HepG2 (cell line): ENCODE data around the gene UBAP2L. TPM values are rescaled to one million over a fixed set of nuclear protein-coding genes. Genes with fewer than 3 reads are reported as not detected.

Experiments
- CREM ChIP-seq, 2 experiments: sonication (generic) in 1 of 2; formaldehyde crosslinking in 1 of 2; IDR thresholded peaks; 2 replicates each; pipeline versions ENCODE4 v1.4.0 to v1.6.1; 2016 to 2020; ENCODE audit warnings: antibody characterized with exemption in 1 of 2, mild to moderate bottlenecking in 1 of 2, missing genetic modification reagents in 1 of 2
- DNMT1 ChIP-seq: sonication (generic); formaldehyde crosslinking; IDR thresholded peaks from 2 replicates; pipeline ENCODE4 v1.5.1; 2020; ENCODE audit warnings: mild to moderate bottlenecking, missing genetic modification reagents
- ETV5 ChIP-seq: IDR thresholded peaks from 2 replicates; pipeline ENCODE4 v1.6.1; 2018; ENCODE audit warnings: missing biosample characterization, missing genetic modification reagents, inconsistent platforms, borderline replicate concordance
- HHEX ChIP-seq: IDR thresholded peaks from 2 replicates; pipeline ENCODE4 v1.6.1; 2016; ENCODE audit warnings: control low read depth
- MIER2 ChIP-seq: IDR thresholded peaks from 2 replicates; pipeline ENCODE4 v1.6.1; 2016; ENCODE audit warnings: missing biosample characterization, missing genetic modification reagents
- NR2C2 ChIP-seq: sonication (generic); formaldehyde crosslinking; IDR thresholded peaks from 2 replicates; pipeline ENCODE4 v1.4.0; 2020; ENCODE audit warnings: missing genetic modification reagents, mild to moderate bottlenecking, moderate library complexity, borderline replicate concordance
- PLSCR1 ChIP-seq: sonication (generic); formaldehyde crosslinking; IDR thresholded peaks from 2 replicates; pipeline ENCODE4 v1.5.0; 2020; ENCODE audit warnings: missing genetic modification reagents, mild to moderate bottlenecking, borderline replicate concordance
- PPARG ChIP-seq: conservative IDR thresholded peaks from 2 replicates; pipeline ENCODE4 v1.6.1; 2016; ENCODE audit warnings: missing biosample characterization, missing genetic modification reagents
- RFXANK ChIP-seq: IDR thresholded peaks from 2 replicates; pipeline ENCODE4 v1.6.1; 2016
- TFDP1 ChIP-seq: IDR thresholded peaks from 2 replicates; pipeline ENCODE4 v1.6.1; 2016; ENCODE audit warnings: missing compliant biosample characterization, missing genetic modification reagents, borderline replicate concordance
- XBP1 ChIP-seq: sonication (generic); formaldehyde crosslinking; IDR thresholded peaks from 2 replicates; pipeline ENCODE4 v1.5.0; 2020; ENCODE audit warnings: missing genetic modification reagents
- ZBED4 ChIP-seq: sonication (generic); formaldehyde crosslinking; IDR thresholded peaks from 2 replicates; pipeline ENCODE4 v1.4.0; 2020; ENCODE audit warnings: missing genetic modification reagents, borderline replicate concordance
- ZNF432 ChIP-seq: sonication (generic); formaldehyde crosslinking; IDR thresholded peaks from 2 replicates; pipeline ENCODE4 v1.5.0; 2020; ENCODE audit warnings: missing genetic modification reagents, mild to moderate bottlenecking, borderline replicate concordance
- ZNF660 ChIP-seq: sonication (generic); formaldehyde crosslinking; IDR thresholded peaks from 2 replicates; pipeline ENCODE4 v1.5.1; 2020; ENCODE audit warnings: mild to moderate bottlenecking, low read depth, missing genetic modification reagents, borderline replicate concordance
- ZNF780A ChIP-seq: sonication (generic); formaldehyde crosslinking; IDR thresholded peaks from 2 replicates; pipeline ENCODE4 v1.8.0; 2022; ENCODE audit warnings: mild to moderate bottlenecking, missing genetic modification reagents, moderate library complexity
- polyA plus RNA-seq, 8 experiments: library from polyadenylated mRNA; depleted of rRNA in 3 of 8; stranded (reverse) in 7 of 8; unstranded in 1 of 8; fragments of >200 nt; fragmentation: Illumina TruSeq in 4 of 8; extraction: Trizol in 4 of 8; gene quantifications; 2 replicates each; pipeline versions ENCODE4 v1.2.1 to v1.2.3, GENCODE V29; 2011 to 2016; ENCODE audit warnings: low read depth in 4 of 8, missing spikeins in 1 of 8, mixed read lengths in 1 of 8; ENCODE audit not compliant: insufficient read depth in 1 of 8
- total RNA-seq, 5 experiments: library from RNA; depleted of rRNA; stranded (reverse); fragments of >200 nt; fragmentation: Illumina TruSeq; extraction: Trizol; gene quantifications; 2 replicates each; pipeline ENCODE4 v1.2.3, GENCODE V29; 2016; ENCODE audit warnings: low read depth in 1 of 5
- TF ChIP-seq, protein P1 (sequence below): sonication (generic); formaldehyde crosslinking; IDR thresholded peaks from 2 replicates; pipeline ENCODE4 v1.5.0; 2020; ENCODE audit warnings: mild to moderate bottlenecking, missing genetic modification reagents
- TF ChIP-seq, protein P2 (sequence below): sonication (generic); formaldehyde crosslinking; IDR thresholded peaks from 2 replicates; pipeline ENCODE4 v1.4.0; 2020; ENCODE audit warnings: missing genetic modification reagents
- TF ChIP-seq, protein P3 (sequence below): IDR thresholded peaks from 2 replicates; pipeline ENCODE4 v1.6.1; 2012; ENCODE audit warnings: low read depth, low read length, improper control_type of control experiment

The UBAP2L gene
- total and polyA plus RNA-seq, 2 of the 13 experiments (the other 11 are each of a cell fraction or from before 2014, with no cell fraction given): 74.2 to 159 TPM

DNA sequence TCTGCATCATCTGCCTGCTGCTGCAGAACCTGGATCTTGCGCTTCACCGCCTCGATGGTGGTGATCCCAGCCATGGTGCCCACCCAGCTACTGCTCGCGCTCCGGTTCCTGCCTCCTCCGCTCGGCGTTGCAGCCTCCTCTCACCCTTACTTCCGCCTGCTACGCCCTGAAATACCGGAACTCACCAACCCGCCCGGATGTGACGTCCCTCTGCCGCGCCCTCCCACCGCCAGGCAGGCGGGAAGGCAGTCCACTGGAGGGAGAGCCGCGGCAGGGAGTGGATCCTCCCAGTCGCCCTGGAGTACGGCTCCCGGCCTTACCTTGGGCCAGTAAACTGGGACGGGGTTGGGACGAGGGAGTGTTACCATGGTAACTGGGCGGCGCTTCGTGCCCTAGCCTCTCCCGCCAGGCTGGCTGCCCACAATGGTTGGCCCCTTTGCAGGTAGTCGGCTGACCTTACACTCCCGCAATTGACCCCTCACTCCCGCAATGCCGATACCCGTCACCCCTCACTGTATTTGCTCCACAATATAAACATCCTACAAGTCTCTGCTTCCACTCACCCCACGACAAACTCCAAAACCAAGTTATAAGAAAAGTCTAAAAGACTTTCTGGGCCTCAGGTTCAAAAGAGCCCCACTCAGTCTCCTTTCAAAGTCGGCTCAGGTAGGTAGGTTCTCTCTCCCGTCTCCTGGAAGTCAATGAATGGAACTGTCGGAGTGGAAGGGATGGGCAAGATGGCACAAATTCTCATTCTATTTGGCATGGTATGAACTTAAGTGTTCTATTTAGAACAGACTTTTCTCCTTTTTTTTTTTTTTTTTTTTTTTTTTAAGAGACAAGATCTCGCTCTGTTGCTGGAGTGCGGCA lies 37.5 kb upstream of the UBAP2L start (continued):
- peak; percentile 100 for TF ChIP-seq TFDP1
- peak; percentile 55; the same call in 1 of the 2 replicates for TF ChIP-seq PPARG (CRISPR knock-in tag)
- TF ChIP-seq, protein P1, sequence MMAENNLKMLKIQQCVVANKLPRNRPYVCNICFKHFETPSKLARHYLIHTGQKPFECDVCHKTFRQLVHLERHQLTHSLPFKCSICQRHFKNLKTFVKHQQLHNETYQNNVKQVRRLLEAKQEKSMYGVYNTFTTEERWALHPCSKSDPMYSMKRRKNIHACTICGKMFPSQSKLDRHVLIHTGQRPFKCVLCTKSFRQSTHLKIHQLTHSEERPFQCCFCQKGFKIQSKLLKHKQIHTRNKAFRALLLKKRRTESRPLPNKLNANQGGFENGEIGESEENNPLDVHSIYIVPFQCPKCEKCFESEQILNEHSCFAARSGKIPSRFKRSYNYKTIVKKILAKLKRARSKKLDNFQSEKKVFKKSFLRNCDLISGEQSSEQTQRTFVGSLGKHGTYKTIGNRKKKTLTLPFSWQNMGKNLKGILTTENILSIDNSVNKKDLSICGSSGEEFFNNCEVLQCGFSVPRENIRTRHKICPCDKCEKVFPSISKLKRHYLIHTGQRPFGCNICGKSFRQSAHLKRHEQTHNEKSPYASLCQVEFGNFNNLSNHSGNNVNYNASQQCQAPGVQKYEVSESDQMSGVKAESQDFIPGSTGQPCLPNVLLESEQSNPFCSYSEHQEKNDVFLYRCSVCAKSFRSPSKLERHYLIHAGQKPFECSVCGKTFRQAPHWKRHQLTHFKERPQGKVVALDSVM: peak; percentile 55; the same call in 1 of the 2 replicates
- no peak for TF ChIP-seq XBP1 (CRISPR knock-in tag)
- TF ChIP-seq DNMT1 (CRISPR knock-in tag): no peak
- TF ChIP-seq ZNF780A (CRISPR knock-in tag): peak; percentile 73; the same call in 1 of the 2 replicates
- peak; percentile 84 for TF ChIP-seq ZBED4 (CRISPR knock-in tag)
- TF ChIP-seq RFXANK (CRISPR knock-in tag): 0 out of 2 replicates have a peak, but pooled peaks have one; percentile 64
- no peak for TF ChIP-seq HHEX (CRISPR knock-in tag)
- peak; percentile 89 for TF ChIP-seq ETV5
- TF ChIP-seq, protein P2, sequence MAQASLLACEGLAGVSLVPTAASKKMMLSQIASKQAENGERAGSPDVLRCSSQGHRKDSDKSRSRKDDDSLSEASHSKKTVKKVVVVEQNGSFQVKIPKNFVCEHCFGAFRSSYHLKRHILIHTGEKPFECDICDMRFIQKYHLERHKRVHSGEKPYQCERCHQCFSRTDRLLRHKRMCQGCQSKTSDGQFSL (CRISPR knock-in tag): no peak
- TF ChIP-seq PLSCR1: no peak
- TF ChIP-seq MIER2 (CRISPR knock-in tag): 0 out of 2 replicates have a peak, but pooled peaks have one; percentile 26
- TF ChIP-seq NR2C2 (CRISPR knock-in tag): peak; percentile 57; the same call in 1 of the 2 replicates
- TF ChIP-seq ZNF432 (CRISPR knock-in tag): no peak
- TF ChIP-seq, protein P3, sequence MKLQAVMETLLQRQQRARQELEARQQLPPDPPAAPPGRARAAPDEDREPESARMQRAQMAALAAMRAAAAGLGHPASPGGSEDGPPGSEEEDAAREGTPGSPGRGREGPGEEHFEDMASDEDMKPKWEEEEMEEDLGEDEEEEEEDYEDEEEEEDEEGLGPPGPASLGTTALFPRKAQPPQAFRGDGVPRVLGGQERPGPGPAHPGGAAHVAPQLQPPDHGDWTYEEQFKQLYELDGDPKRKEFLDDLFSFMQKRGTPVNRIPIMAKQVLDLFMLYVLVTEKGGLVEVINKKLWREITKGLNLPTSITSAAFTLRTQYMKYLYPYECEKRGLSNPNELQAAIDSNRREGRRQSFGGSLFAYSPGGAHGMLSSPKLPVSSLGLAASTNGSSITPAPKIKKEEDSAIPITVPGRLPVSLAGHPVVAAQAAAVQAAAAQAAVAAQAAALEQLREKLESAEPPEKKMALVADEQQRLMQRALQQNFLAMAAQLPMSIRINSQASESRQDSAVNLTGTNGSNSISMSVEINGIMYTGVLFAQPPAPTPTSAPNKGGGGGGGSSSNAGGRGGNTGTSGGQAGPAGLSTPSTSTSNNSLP: no peak
- TF ChIP-seq CREM (IDR thresholded peaks at IDR 0.05): peak; percentile 96
- TF ChIP-seq CREM (CRISPR knock-in tag; IDR thresholded peaks at IDR 0.05): peak; percentile 68
- TF ChIP-seq ZNF660: no peak
